GM12864 (cell line): ENCODE results near the gene SAMD11.
"Not testable (repeated sequence)": the region's sequence is repeated elsewhere in the genome, so short reads cannot be mapped to it uniquely, and the experiment has no call there.

Experiments
- DNase-seq: peaks from one replicate; pipeline ENCODE4 v3.0.0-alpha.2; 2011; ENCODE audit warnings: low read depth
- H3K4me3 ChIP-seq: 2 replicates; pipeline ENCODE4 v1.5.1; 2011; ENCODE audit warnings: mild to moderate bottlenecking, low read depth, low read length, control low read depth
- TF ChIP-seq, protein P1 (sequence below): IDR thresholded peaks from 2 replicates; pipeline ENCODE4 v1.5.1; 2011; ENCODE audit warnings: low read depth, mild to moderate bottlenecking, moderate library complexity, low read length, control low read depth, inconsistent platforms; ENCODE audit errors: missing control alignments

SAMD11 gene, protein sequence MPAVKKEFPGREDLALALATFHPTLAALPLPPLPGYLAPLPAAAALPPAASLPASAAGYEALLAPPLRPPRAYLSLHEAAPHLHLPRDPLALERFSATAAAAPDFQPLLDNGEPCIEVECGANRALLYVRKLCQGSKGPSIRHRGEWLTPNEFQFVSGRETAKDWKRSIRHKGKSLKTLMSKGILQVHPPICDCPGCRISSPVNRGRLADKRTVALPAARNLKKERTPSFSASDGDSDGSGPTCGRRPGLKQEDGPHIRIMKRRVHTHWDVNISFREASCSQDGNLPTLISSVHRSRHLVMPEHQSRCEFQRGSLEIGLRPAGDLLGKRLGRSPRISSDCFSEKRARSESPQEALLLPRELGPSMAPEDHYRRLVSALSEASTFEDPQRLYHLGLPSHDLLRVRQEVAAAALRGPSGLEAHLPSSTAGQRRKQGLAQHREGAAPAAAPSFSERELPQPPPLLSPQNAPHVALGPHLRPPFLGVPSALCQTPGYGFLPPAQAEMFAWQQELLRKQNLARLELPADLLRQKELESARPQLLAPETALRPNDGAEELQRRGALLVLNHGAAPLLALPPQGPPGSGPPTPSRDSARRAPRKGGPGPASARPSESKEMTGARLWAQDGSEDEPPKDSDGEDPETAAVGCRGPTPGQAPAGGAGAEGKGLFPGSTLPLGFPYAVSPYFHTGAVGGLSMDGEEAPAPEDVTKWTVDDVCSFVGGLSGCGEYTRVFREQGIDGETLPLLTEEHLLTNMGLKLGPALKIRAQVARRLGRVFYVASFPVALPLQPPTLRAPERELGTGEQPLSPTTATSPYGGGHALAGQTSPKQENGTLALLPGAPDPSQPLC

DNA sequence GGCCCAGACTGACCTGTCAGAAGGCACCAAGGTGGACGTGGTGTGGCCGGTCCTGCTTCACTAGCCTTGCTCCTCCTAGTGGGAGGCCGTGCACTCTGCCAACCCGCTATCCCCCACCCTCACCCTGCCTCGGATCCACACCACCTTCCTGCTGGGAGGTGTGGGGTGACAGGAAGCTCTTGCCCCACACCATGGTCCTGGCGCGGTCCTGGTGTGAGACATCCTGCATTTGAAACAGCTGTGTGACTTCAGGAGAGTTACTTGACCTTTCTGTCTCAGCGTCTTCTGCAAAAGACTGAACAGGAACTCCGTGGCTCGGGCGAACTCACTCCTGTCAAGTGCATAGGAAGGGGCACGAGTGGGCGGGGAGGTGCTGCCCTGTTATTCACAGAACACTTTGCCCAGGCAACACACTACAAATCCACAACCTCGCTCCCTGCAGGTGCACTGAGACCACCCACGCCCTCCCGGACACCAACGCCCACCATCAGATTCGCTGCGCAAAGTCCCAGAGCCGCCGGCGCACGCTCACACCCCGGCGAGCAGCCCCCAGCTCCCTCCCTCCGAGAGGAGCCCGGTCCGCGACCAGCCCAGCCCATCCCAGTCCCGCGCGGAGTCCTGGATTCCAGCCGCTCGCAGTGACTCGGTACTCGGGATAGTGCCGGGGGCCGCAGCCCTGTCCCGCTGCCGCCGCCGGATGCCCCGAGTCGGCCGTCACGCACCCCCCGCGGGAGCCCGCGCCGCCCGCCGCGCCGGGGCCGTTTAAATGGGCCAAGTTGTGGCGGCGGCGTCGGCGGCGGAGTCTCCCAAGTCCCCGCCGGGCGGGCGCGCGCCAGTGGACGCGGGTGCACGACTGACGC, at the start of gene SAMD11:
Gene SAMD11, plus strand, starts transcription at position 793 of the 860 bp plus-strand sequence. CDS start 509 bp downstream, outside the sequence.
- H3K4me3 ChIP-seq = no peak within 1 kb of the TSS
- DNase-seq = no peak
- TF ChIP-seq, protein P1, sequence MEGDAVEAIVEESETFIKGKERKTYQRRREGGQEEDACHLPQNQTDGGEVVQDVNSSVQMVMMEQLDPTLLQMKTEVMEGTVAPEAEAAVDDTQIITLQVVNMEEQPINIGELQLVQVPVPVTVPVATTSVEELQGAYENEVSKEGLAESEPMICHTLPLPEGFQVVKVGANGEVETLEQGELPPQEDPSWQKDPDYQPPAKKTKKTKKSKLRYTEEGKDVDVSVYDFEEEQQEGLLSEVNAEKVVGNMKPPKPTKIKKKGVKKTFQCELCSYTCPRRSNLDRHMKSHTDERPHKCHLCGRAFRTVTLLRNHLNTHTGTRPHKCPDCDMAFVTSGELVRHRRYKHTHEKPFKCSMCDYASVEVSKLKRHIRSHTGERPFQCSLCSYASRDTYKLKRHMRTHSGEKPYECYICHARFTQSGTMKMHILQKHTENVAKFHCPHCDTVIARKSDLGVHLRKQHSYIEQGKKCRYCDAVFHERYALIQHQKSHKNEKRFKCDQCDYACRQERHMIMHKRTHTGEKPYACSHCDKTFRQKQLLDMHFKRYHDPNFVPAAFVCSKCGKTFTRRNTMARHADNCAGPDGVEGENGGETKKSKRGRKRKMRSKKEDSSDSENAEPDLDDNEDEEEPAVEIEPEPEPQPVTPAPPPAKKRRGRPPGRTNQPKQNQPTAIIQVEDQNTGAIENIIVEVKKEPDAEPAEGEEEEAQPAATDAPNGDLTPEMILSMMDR = no peak

DNA sequence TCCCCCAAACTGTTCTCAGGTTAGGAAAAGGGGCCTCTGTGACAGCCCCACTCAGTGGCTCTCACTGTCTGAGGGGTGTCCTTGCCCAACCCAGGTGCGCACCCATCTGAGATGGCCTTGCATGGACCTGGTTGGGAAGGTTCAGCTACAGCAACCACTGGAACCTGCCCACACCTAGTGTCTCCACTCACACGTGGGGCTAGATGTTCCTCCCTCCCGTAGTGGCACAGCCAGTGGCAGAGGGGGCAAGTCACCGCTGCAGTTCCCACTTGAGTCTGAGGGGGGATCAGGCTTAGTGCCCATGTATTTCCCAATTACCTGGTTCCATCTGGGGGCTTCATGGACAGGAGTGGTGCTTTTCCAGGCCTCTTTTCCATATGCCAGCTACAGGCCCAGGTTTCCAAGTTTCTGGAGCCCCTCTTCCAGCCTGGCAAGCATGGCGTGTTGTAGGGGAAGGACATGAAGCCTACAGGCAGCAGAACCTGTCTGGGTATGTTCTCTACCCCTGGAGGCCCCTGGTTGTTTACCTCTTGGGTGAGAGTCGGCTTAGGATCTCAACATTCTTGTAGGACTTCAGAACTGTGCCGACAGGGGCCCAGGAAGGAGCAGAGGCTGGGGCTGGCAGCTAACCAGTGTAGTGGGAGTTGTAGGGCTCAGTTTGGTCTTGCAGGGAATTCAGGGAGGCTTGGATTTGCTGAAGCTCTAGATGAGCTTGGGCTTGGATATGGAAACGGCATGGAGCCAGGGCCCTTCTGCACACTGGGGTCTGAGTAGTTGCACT, 47.1 kb upstream of the SAMD11 start:
- not testable (repeated sequence) for H3K4me3 ChIP-seq, DNase-seq

DNA sequence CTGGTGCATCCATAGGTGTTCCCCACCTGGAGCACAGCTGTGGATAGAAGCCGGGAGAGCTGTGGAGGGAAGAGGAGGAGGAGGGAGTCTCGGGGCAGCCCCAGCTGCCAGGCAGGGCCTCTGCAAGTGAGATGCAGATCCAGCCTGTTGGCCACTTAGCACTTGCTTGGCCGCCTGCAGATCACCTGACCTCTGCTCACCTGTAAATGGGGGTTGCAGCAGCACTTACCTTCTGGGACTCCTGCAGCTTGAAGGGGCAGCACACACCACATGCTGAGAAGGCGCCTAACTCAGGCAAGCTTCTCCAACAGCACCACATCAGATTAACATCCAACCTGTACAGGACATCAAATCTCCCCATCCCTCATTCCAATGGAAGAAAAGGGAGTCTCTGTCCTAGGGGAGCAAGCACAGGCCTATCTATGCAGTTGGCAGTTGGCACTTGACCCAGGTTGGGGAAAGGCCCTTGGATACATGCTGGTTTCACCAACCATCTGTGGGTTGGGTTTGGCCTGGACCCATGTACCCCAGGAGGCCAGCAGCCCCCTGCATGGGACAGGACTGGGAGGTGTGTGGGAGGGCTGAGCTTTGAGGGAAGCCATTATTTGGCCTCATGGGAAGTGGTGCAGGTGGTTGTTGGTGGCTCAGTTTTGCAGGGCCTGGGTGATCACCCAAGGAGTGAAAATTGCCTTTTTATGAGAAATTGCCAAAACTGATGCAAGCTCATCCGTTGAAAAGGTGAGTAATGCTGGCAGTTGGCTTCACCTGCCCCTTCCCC, 46.3 kb upstream of the SAMD11 start:
- H3K4me3 ChIP-seq, DNase-seq: not testable (repeated sequence)

DNA sequence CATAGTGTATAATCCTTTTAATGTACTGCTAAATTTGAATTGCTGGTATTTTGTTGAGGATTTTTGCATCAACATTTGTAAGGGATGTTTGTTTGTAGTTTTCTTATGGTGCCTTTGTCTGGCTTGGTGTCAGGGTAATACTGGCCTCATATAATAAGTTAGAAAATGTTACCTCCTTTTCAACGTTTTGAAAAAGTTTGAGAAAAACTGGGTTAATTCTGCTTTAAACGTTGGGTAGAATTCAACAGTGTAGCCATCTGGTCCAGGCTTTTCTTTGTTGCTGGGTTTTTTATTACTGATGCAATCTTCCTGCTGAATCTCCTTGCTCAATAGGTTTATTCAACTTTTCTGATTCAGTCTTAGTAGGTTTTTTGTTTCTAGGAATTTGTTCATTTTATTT, 43.2 kb upstream of the SAMD11 start:
- DNase-seq, H3K4me3 ChIP-seq: not testable (repeated sequence)

DNA sequence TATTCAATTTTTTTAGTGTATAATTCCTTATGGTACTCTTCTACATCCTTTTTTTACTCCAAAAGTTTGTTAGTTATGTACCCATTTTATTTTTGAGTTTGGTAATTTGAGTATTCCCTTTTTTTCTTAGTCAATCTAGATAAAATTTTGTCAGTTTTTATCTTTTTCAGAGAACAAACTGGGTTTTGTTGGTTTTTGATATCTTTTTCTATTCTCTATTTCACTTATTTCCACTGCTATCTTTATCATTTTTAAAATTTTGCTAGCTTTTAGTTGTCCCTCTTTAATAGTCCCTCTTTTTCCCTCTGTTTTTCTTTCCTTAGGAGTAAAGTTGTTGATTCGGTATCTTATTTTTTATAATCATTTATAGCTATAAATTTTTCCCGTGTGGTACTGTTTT, 42.8 kb upstream of the SAMD11 start:
- not testable (repeated sequence) for H3K4me3 ChIP-seq, DNase-seq

DNA sequence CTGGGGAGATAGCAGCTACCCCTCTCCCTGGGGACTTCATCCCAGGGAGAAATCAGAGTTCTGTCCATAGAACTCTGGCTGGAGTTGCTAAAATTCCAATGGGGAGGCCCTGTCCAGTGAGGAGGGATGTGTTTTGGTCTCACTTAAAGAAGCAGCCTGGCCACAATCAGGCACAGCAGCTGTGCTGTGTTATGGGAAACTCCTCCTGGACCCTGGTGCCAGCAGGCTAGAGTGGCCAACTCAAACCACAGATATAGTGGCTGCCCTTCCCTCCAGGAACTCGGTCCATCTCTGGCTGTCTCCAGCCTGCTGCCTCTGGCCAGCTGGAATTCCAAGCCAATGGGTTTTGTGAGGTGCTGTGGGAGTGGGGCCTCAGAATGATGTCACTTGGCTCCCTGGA, 37.4 kb upstream of the SAMD11 start:
- TF ChIP-seq, protein P1 = no peak
- no peak for DNase-seq
- no peak overlapping the region for H3K4me3 ChIP-seq

DNA sequence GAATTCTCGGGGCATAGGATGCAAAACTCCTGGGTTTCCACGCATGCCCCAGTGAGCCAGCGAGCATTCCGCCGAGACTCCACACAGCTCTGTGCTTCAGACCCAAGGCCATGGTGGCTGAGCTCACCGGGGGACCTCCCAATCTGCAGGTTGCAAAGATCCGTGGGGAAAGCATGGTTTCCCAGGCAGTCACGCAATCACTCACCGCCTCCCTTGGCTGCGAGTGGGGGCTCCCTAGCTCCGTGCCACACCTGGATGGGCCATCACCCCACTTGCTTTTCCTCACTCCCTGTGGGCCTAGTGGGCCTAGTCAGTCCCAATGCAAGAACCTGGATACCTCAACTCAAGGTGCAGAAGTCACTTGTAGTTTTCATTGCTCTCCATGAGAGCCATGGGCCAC, 37.0 kb upstream of the SAMD11 start:
- H3K4me3 ChIP-seq = no peak overlapping the region
- no peak for DNase-seq
- TF ChIP-seq, protein P1 = no peak

DNA sequence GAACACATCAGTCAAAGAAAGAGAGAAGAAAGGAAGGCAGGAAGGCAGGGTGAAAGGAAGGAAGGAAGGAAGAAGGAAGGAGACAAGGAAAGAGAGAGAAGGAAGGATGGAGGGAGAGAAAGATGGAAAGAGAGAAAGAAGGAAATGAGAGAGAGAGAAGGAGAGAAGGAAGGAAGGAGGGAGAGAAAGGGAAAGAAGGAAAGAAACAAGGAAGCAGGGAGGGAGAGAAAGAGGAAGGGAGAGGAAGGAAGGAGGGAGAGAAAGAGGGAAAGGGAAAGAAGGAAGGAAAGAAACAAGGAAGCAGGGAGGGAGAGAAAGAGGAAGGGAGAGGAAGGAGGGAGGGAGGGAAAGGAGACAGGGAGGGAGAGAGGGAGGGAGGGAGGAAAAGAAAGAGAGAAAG, 35.4 kb upstream of the SAMD11 start:
- TF ChIP-seq, protein P1 = no peak
- DNase-seq = no peak

DNA sequence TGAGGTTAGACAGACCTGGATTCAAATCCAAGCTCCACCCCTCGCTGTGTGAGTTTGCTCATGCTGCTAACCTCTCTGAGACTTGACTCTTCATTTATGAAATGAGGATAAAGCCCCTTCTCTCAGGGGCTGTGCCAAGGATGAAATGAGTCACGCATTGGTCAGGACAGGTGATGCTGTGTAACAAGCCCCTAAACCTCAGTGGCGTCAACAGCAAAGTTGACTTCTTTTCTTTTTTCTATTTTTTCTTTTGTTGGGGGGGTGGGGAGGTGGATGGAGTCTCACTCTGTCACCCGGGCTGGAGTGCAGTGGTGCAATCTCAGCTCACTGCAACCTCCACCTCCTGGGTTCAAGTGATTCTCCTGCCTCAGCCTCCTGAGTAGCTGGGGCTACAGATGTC, 33.9 kb upstream of the SAMD11 start:
- not testable (repeated sequence) for DNase-seq, H3K4me3 ChIP-seq

More for the DNA sequence above, 35.4 kb upstream of the SAMD11 start:
- H3K4me3 ChIP-seq = no peak overlapping the region

DNA sequence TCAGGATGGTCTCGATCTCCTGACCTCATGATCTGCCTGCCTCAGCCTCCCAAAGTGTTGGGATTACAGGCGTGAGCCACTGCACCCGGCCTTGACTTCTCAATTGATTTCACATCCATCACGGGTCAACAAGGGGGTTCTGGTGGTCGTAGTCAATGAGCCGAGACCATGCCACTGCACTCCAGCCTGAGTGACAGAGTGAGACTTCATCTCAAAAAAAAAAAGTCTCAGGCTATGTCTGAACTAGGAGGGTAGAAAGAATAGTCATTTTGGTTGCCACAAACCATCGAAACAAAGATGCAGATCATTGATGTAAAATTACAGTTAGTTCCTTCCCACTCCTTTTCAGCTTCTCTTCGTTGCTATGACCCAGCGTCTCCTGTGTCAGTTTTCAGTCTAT, 33.5 kb upstream of the SAMD11 start:
- H3K4me3 ChIP-seq, DNase-seq: not testable (repeated sequence)
